Sigmoid colon (tissue), 4 donors: ENCODE measurements around the gene ZC3H8.

Experiments used
- EP300 ChIP-seq, 4 donors: sonication (generic); formaldehyde crosslinking; IDR thresholded peaks; one replicate each; pipeline ENCODE4 v1.6.1; 2017; ENCODE audit warnings: antibody characterized with exemption in 4 of 4
- POLR2A ChIP-seq, 2 donors: fragments of 450-650 bp; IDR thresholded peaks; one replicate each; pipeline ENCODE4 v1.6.1; 2016; ENCODE audit warnings: antibody characterized with exemption in 2 of 2, mild to moderate bottlenecking in 2 of 2, moderate library complexity in 2 of 2
- POLR2AphosphoS5 ChIP-seq, 4 donors: sonication (generic); formaldehyde crosslinking; IDR thresholded peaks; one replicate each; pipeline ENCODE4 v1.6.1; 2017; ENCODE audit warnings: antibody characterized with exemption in 4 of 4
- TF ChIP-seq, protein P1 (sequence below), 4 experiments: fragments of 450-650 bp in 3 of 4; fragments of 200-600 bp in 1 of 4; IDR thresholded peaks; one replicate each; pipeline ENCODE4 v1.5.1; 2016 to 2019; ENCODE audit warnings: antibody characterized with exemption in 4 of 4, mild to moderate bottlenecking in 3 of 4, moderate library complexity in 2 of 4

DNA sequence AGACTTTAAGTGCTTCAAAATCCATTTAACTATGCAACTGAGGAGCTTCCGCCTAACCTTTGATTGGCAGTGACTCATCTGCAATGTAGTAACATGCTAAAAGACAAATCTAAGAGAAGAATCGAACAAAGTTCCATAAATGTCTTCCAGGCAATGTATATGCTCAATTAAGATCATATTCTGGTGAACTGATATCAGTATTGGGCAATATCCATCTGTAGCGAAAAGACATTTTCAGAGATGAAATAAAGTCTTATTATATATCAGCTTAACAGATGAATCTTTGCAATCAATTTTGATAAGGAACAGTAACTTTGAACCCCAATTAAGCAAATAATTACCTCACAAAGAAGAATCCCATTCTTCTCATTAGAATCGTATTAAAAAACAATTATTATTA is 11.6 kb downstream of the ZC3H8 start:
- TF ChIP-seq, protein P1, sequence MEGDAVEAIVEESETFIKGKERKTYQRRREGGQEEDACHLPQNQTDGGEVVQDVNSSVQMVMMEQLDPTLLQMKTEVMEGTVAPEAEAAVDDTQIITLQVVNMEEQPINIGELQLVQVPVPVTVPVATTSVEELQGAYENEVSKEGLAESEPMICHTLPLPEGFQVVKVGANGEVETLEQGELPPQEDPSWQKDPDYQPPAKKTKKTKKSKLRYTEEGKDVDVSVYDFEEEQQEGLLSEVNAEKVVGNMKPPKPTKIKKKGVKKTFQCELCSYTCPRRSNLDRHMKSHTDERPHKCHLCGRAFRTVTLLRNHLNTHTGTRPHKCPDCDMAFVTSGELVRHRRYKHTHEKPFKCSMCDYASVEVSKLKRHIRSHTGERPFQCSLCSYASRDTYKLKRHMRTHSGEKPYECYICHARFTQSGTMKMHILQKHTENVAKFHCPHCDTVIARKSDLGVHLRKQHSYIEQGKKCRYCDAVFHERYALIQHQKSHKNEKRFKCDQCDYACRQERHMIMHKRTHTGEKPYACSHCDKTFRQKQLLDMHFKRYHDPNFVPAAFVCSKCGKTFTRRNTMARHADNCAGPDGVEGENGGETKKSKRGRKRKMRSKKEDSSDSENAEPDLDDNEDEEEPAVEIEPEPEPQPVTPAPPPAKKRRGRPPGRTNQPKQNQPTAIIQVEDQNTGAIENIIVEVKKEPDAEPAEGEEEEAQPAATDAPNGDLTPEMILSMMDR (IDR thresholded peaks at IDR 0.05), result no peak
- TF ChIP-seq POLR2A (IDR thresholded peaks at IDR 0.05), result no peak
- TF ChIP-seq EP300 (IDR thresholded peaks at IDR 0.05), result no peak
- no peak for TF ChIP-seq POLR2AphosphoS5 (IDR thresholded peaks at IDR 0.05)
